SK-N-SH treated with all-trans-retinoic acid at 6 μM for 48 hours (cell line): Measurements from ENCODE around the gene RBM39.

Experiments
- ATAC-seq: fragments of 200-7000 bp; cut with Tn5 transposase; 3 replicates; pipeline ENCODE4 v1.9.1; 2020; ENCODE audit warnings: mild to moderate bottlenecking, moderate library complexity
- ARNTL ChIP-seq: fragments of 450-650 bp; formaldehyde crosslinking; IDR thresholded peaks from 2 replicates; pipeline ENCODE4 v1.5.0; 2020; ENCODE audit warnings: low read depth, mild to moderate bottlenecking, moderate library complexity, borderline replicate concordance
- CSDC2 ChIP-seq: fragments of 250-450 bp; sonication (Bioruptor Pico); IDR thresholded peaks from 2 replicates; pipeline ENCODE4 v1.5.0; 2020; ENCODE audit warnings: mild to moderate bottlenecking, moderate library complexity
- GLIS3 ChIP-seq: fragments of 250-450 bp; sonication (Bioruptor Pico); IDR thresholded peaks from 2 replicates; pipeline ENCODE4 v1.5.0; 2020; ENCODE audit warnings: mild to moderate bottlenecking, moderate library complexity
- ISL1 ChIP-seq: fragments of 250-450 bp; sonication (Bioruptor Pico); IDR thresholded peaks from 2 replicates; pipeline ENCODE4 v2.1.2; 2022; ENCODE audit warnings: mild to moderate bottlenecking, moderate library complexity
- OSR1 ChIP-seq: fragments of 250-450 bp; sonication (Bioruptor Pico); IDR thresholded peaks from 2 replicates; pipeline ENCODE4 v1.8.0; 2022; ENCODE audit warnings: moderate library complexity, mild to moderate bottlenecking, inconsistent platforms
- PPARA ChIP-seq: fragments of 250-450 bp; sonication (Bioruptor Pico); IDR thresholded peaks from 2 replicates; pipeline ENCODE4 v1.5.0; 2020; ENCODE audit warnings: mild to moderate bottlenecking, borderline replicate concordance
- RARB ChIP-seq: fragments of 250-450 bp; sonication (Bioruptor Pico); IDR thresholded peaks from 2 replicates; pipeline ENCODE4 v1.8.0; 2021; ENCODE audit warnings: mild to moderate bottlenecking, moderate library complexity
- SNAI2 ChIP-seq: fragments of 250-450 bp; sonication (Bioruptor Pico); IDR thresholded peaks from 2 replicates; pipeline ENCODE4 v1.5.0; 2020; ENCODE audit warnings: mild to moderate bottlenecking, moderate library complexity
- TCF4 ChIP-seq: fragments of 250-450 bp; sonication (Bioruptor Pico); IDR thresholded peaks from 2 replicates; pipeline ENCODE4 v1.8.0; 2021; ENCODE audit warnings: mild to moderate bottlenecking, moderate library complexity, borderline replicate concordance
- TOX ChIP-seq: fragments of 250-450 bp; sonication (Bioruptor Pico); IDR thresholded peaks from 2 replicates; pipeline ENCODE4 v1.8.0; 2021; ENCODE audit warnings: mild to moderate bottlenecking, moderate library complexity, borderline replicate concordance
- ZC3H10 ChIP-seq: fragments of 250-450 bp; sonication (Bioruptor Pico); IDR thresholded peaks from 2 replicates; pipeline ENCODE4 v1.5.1; 2021; ENCODE audit warnings: mild to moderate bottlenecking, moderate library complexity
- ZFP30 ChIP-seq: fragments of 450-650 bp; formaldehyde crosslinking; IDR thresholded peaks from 2 replicates; pipeline ENCODE4 v1.5.0; 2022; ENCODE audit warnings: mild to moderate bottlenecking, moderate library complexity
- ZNF565 ChIP-seq: fragments of 450-650 bp; formaldehyde crosslinking; conservative IDR thresholded peaks from 2 replicates; pipeline ENCODE4 v1.5.0; 2020; ENCODE audit warnings: low read depth, mild to moderate bottlenecking, moderate library complexity
- ZNF8 ChIP-seq: fragments of 450-650 bp; formaldehyde crosslinking; IDR thresholded peaks from 2 replicates; pipeline ENCODE4 v1.5.0; 2020; ENCODE audit warnings: mild to moderate bottlenecking, moderate library complexity
- TF ChIP-seq, protein P1 (sequence below): fragments of 250-450 bp; sonication (Bioruptor Pico); IDR thresholded peaks from 2 replicates; pipeline ENCODE4 v1.5.1; 2021; ENCODE audit warnings: mild to moderate bottlenecking, moderate library complexity
- TF ChIP-seq, protein P2 (sequence below): fragments of 250-450 bp; sonication (Bioruptor Pico); IDR thresholded peaks from 2 replicates; pipeline ENCODE4 v1.8.0; 2020; ENCODE audit warnings: mild to moderate bottlenecking, moderate library complexity, borderline replicate concordance
- TF ChIP-seq, protein P3 (sequence below): fragments of 250-450 bp; sonication (Bioruptor Pico); IDR thresholded peaks from 2 replicates; pipeline ENCODE4 v1.5.1; 2020; ENCODE audit warnings: low read depth, mild to moderate bottlenecking, moderate library complexity
- TF ChIP-seq, protein P4 (sequence below): fragments of 250-450 bp; sonication (Bioruptor Pico); IDR thresholded peaks from 2 replicates; pipeline ENCODE4 v1.8.0; 2021; ENCODE audit warnings: low read depth, mild to moderate bottlenecking, moderate library complexity, borderline replicate concordance
- TF ChIP-seq, protein P5 (sequence below): fragments of 250-450 bp; sonication (Bioruptor Pico); IDR thresholded peaks from 2 replicates; pipeline ENCODE4 v1.5.0; 2020; ENCODE audit warnings: mild to moderate bottlenecking, moderate library complexity

The RBM39 gene

DNA sequence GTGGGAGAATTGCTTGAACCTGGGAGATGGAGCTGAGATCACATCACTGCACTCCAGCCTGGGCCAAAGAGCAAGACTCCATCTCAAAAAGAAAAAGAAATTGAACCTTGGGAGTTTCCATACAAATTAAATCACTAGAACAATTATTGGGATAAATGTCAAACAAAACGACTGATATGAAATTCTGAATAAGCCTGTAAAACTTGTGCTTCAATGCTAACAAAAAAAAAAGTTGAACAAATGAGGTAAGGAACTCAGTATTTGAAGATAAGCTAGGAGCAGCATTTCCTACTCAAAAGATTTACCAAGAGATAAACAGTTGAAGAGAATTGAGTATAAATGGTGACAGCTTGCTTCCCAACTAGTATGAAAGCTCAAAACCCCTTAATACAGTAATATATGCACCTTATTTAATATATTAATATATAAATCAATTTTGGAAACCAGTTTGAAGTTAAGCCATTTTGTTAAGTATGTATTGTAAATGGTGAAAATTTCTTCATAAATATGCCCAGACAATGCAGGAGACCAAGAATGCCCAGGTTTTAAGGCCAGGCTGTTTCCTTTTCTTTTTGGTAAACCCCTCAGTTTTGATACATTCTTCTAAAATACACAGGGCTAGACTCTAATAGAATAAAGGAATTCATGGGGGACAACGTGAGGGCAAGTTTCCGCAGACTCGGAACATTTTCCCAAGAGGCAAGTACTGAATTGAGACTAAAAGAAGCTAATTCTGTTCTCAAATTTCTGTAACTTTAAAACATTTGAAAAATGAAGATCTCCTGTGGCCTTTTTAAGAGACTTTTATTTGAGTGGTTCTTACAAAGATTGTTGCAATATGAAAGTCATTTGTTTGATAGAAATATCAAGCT is 39.0 kb downstream of the RBM39 start:
- no peak for TF ChIP-seq RARB
- TF ChIP-seq ZC3H10 (CRISPR knock-in tag) = peak; percentile 32; the same call in 1 of the 2 replicates
- no peak for ATAC-seq

DNA sequence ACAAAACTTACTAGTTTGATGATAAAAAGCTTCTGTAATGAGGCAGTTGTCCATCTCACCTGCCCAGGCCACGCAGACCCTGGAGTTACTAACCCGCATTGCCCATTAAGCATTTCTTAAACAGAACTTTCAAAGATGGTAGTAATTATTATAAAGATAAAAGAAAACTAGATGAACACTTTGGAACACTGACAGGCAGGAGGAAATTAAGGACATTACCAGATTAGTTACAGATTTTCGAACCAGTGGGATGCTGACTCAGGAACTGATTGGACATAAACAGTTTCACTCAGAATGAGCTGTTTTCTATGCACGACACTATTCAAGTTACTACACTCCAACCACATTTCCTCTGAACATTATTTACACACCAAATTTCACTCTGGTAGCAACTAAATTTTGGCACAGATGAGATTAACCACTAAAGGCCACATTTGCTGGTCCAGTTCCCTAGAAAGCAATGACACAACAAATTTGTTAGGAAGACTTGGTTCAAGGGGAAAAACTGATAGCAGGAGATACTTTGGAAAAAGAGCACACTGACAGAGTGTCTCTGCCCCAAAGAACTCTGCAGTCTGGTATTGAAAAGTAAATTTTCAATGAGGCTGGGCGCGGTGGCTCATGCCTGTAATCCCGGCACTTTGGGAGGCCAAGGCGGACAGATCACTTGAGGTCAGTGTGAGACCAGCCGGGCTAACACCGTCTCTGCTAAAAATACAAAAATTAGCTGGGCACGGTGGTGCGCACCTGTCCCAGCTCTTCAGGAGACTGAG is 39.8 kb downstream of the RBM39 start:
- TF ChIP-seq ZC3H10 (CRISPR knock-in tag) = 0 out of 2 replicates have a peak, but pooled peaks have one; percentile 7
- TF ChIP-seq RARB = peak; percentile 24; the same call in 1 of the 2 replicates
- TF ChIP-seq ZNF8 = no peak
- no peak for TF ChIP-seq TOX
- TF ChIP-seq, protein P1, sequence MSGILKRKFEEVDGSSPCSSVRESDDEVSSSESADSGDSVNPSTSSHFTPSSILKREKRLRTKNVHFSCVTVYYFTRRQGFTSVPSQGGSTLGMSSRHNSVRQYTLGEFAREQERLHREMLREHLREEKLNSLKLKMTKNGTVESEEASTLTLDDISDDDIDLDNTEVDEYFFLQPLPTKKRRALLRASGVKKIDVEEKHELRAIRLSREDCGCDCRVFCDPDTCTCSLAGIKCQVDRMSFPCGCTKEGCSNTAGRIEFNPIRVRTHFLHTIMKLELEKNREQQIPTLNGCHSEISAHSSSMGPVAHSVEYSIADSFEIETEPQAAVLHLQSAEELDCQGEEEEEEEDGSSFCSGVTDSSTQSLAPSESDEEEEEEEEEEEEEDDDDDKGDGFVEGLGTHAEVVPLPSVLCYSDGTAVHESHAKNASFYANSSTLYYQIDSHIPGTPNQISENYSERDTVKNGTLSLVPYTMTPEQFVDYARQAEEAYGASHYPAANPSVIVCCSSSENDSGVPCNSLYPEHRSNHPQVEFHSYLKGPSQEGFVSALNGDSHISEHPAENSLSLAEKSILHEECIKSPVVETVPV (CRISPR knock-in tag) = peak; percentile 15; the same call in 1 of the 2 replicates
- TF ChIP-seq ZNF565 (CRISPR knock-in tag) = no peak
- TF ChIP-seq, protein P2, sequence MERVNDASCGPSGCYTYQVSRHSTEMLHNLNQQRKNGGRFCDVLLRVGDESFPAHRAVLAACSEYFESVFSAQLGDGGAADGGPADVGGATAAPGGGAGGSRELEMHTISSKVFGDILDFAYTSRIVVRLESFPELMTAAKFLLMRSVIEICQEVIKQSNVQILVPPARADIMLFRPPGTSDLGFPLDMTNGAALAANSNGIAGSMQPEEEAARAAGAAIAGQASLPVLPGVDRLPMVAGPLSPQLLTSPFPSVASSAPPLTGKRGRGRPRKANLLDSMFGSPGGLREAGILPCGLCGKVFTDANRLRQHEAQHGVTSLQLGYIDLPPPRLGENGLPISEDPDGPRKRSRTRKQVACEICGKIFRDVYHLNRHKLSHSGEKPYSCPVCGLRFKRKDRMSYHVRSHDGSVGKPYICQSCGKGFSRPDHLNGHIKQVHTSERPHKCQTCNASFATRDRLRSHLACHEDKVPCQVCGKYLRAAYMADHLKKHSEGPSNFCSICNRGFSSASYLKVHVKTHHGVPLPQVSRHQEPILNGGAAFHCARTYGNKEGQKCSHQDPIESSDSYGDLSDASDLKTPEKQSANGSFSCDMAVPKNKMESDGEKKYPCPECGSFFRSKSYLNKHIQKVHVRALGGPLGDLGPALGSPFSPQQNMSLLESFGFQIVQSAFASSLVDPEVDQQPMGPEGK (CRISPR knock-in tag) = peak; percentile 16; the same call in 1 of the 2 replicates
- no peak for ATAC-seq

DNA sequence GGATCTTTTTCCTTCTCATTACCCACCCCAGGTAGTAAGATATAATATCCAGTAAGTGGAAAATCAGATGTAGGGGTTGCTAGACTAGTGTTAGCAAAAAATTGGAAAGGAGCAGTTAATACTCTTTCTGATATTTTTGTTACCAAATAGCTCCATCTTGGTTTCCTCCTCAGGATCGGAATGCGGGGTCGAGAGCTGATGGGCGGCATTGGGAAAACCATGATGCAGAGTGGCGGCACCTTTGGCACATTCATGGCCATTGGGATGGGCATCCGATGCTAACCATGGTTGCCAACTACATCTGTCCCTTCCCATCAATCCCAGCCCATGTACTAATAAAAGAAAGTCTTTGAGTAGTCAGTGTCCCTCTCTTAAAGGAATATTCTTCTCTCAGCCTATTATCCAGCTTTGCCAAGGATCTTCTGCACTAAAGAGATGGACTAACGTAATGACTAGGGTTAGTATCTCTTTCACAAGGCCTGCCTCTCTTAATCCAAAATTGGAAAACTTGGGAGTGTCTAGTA is 41.4 kb downstream of the RBM39 start:
- TF ChIP-seq CSDC2 (CRISPR knock-in tag) (no peak), PPARA (CRISPR knock-in tag) (no peak), ARNTL (CRISPR knock-in tag) (no peak), ISL1 (CRISPR knock-in tag) (no peak)
- TF ChIP-seq, protein P3, sequence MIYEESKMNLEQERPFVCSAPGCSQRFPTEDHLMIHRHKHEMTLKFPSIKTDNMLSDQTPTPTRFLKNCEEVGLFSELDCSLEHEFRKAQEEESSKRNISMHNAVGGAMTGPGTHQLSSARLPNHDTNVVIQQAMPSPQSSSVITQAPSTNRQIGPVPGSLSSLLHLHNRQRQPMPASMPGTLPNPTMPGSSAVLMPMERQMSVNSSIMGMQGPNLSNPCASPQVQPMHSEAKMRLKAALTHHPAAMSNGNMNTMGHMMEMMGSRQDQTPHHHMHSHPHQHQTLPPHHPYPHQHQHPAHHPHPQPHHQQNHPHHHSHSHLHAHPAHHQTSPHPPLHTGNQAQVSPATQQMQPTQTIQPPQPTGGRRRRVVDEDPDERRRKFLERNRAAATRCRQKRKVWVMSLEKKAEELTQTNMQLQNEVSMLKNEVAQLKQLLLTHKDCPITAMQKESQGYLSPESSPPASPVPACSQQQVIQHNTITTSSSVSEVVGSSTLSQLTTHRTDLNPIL (CRISPR knock-in tag) = no peak
- TF ChIP-seq, protein P4, sequence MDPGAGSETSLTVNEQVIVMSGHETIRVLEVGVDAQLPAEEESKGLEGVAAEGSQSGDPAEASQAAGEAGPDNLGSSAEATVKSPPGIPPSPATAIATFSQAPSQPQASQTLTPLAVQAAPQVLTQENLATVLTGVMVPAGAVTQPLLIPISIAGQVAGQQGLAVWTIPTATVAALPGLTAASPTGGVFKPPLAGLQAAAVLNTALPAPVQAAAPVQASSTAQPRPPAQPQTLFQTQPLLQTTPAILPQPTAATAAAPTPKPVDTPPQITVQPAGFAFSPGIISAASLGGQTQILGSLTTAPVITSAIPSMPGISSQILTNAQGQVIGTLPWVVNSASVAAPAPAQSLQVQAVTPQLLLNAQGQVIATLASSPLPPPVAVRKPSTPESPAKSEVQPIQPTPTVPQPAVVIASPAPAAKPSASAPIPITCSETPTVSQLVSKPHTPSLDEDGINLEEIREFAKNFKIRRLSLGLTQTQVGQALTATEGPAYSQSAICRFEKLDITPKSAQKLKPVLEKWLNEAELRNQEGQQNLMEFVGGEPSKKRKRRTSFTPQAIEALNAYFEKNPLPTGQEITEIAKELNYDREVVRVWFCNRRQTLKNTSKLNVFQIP (CRISPR knock-in tag) = no peak
- TF ChIP-seq, protein P5, sequence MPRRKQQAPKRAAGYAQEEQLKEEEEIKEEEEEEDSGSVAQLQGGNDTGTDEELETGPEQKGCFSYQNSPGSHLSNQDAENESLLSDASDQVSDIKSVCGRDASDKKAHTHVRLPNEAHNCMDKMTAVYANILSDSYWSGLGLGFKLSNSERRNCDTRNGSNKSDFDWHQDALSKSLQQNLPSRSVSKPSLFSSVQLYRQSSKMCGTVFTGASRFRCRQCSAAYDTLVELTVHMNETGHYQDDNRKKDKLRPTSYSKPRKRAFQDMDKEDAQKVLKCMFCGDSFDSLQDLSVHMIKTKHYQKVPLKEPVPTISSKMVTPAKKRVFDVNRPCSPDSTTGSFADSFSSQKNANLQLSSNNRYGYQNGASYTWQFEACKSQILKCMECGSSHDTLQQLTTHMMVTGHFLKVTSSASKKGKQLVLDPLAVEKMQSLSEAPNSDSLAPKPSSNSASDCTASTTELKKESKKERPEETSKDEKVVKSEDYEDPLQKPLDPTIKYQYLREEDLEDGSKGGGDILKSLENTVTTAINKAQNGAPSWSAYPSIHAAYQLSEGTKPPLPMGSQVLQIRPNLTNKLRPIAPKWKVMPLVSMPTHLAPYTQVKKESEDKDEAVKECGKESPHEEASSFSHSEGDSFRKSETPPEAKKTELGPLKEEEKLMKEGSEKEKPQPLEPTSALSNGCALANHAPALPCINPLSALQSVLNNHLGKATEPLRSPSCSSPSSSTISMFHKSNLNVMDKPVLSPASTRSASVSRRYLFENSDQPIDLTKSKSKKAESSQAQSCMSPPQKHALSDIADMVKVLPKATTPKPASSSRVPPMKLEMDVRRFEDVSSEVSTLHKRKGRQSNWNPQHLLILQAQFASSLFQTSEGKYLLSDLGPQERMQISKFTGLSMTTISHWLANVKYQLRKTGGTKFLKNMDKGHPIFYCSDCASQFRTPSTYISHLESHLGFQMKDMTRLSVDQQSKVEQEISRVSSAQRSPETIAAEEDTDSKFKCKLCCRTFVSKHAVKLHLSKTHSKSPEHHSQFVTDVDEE (CRISPR knock-in tag) = no peak
- no peak for ATAC-seq

DNA sequence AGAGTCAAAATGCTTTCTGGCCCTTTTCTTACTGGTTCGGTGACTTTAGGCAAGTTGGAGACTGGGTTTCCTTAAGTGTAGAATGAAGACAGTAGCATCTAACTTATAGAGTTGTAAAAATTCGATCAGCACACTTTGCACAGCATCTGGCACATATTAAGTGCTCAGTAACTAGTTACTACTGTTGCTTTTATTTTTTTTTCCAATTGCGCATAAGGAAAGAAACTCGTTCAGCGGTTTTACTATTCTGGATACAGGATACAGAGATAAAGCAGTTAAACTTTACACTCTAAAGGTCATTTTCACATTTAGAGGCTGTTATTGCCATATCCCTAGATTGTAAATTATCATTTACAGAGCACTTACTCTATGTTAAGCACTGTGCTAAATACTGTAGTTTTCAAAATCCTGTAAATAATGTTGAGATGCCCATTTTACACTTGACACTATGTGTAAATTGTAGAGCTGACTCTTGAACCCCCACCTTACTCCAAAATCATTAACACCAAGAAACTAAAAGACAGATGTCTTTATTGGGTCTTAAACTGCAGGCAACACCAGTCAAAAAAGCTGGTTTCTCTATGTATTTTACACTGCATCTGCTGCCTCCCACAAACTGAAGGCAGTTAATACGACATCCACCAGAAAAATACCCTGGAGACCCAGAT is 42.0 kb downstream of the RBM39 start:
- peak; percentile 2 for ATAC-seq
- no peak for TF ChIP-seq TOX
- no peak for TF ChIP-seq ZFP30 (CRISPR knock-in tag)
- TF ChIP-seq GLIS3 (CRISPR knock-in tag) = no peak
- no peak for TF ChIP-seq ZNF8
- TF ChIP-seq, protein P3 (CRISPR knock-in tag) = no peak
- TF ChIP-seq CSDC2 (CRISPR knock-in tag) = no peak
- no peak; the same call in 1 of the 2 replicates for TF ChIP-seq TCF4
- TF ChIP-seq, protein P1 (CRISPR knock-in tag) = no peak
- TF ChIP-seq SNAI2 (CRISPR knock-in tag) = no peak
- TF ChIP-seq OSR1 (CRISPR knock-in tag) = no peak
- TF ChIP-seq ZC3H10 (CRISPR knock-in tag) = no peak
